GM18861 (cell line): Measurements from ENCODE around the gene LRMDA.

Experiments
- ATAC-seq: cut with Tn5 transposase; IDR thresholded peaks from one replicate; pipeline ENCODE4 v1.9.1; 2021; ENCODE audit not compliant: unreplicated experiment

Gene LRMDA

DNA sequence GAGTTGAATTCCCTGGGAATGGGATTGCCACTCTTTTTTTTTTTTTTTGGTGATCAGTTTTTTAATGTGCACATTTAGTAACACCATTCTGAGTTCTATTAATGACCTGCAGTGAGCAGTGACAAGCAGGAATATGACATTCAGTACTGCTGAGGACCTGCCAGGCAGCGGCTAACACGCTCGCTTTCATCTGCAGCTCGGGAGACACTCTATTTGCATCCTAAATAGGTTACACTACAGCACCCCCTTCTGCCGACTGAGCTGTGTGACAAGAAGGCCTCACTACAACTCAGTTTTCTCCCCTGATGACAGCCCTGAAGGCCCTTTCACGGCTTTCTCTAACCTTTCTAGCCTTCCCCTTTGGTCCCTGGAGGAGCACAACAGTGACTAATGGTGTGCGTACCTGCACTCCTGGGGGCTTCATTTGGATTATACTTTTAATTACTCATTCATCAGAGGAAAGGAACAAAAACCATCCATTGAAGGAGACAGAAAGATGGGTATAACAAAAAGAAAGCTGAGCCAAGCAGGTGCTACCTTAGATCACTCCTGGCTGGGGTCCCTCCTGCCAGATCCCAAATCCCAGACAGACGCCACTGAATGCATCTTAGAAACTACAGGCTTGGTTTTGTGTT is 872.4 kb downstream of the LRMDA start:
- ATAC-seq, result peak; percentile 72

DNA sequence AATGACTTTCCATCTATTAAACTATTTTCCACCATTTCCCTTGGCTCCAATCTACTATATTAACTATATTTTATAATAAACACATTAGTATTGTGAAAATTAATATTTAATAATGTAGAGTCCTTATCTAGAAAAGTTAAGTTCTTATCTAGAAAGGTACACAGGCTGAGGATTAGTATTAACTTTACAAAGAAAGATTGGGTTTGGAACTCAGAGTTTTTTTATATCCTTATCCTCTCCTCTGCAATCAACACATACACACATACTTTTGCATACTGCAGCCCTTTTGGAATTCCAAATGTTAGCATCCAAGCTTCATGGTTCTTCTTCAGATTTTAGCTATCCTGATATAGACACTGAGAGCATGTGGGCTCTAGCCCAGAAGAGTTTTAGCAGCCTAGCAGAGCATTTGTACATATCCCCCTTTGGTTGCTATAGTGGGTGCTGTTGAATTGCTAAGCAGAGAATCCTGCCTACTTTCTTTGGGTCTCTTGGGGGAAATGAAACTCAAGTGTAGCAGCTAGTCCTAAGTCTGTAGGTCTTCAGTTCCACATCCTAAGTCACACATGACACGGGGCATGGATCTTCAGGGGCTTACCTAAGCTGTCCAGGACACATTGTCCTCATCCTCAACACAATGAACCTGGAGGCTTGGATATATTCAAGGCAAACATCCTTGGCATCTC is 874.6 kb downstream of the LRMDA start:
- ATAC-seq, result no peak

DNA sequence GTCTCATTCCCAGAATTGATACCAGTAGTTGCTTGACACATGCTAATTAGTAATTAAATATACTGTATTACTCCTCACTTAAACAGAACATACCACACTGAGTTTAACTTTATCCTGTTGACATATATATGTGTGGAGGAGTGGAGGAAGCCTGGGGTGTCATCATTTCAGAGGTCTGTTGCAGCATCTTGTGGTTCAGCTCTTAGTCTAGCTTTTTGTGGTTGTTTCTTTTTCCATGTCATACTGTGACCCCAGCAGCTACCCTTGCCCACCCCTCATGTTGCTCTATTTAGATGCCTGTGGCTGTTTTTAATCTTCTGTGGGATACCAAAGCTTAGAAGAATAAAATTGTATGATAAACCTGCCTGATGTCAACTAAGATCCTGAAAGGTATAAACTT is 875.4 kb downstream of the LRMDA start:
- no peak for ATAC-seq

DNA sequence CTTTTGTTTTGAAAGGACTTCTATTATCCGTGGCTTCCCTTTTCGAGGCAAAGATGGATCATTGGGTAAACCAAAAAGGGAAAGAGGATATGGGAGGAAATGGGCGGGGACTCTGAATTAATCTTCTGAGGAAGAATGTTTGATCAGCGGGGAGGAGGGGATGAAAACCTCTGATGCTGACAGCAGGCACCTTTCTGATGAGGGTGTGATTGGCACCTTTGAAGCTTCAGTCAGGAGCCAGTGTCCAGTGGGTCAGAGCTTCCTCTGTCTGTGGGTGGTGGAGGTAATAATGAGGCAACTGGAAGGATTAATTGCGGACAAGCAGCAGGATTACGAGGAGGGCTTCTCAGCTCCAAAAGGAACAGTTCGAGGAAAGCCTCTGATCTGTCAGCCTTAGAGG is 877.6 kb downstream of the LRMDA start:
- ATAC-seq, result no peak

DNA sequence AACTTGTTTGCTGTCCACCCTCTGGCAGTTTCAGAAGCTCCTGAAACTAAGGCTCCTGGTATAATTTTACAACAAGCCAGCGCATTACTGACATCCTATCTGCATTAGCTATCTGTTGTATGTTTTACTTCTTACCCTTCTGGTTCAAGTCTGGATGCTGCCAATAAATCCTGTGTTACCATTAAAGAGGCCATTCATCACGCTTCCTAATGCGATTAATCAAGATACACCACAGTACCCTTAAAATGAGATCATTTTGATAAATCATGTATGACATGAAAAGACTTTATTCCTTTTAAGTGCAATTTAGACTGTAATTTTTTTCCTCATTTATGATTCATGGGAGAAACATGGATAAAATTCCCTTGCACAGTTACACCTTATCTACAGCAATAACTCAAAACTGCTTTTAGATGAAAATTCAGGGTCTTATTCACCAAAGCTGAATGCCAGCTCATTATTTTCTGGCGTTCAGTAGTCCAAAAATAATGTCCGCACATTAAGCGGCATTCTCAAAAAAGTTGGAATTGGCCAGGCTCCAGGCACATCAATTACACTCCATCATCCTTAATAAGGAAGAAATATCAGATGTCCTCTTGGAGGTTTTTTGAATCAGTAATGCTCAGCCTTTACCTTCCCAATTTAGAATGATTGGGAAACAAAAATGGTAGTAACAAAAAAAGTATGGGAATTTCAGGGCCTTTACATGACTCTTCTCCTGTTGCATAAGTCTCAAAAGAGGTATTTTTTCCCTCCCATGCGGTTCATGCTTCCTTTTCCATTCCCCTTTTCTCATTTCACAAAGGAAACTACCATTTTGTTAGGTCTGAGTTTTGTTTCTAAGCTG is 878.5 kb downstream of the LRMDA start:
- ATAC-seq, result no peak

- no peak for ATAC-seq
Observed at GRCh38 chr10:76310588-76311080, 879.2 kb downstream of the LRMDA start.

DNA sequence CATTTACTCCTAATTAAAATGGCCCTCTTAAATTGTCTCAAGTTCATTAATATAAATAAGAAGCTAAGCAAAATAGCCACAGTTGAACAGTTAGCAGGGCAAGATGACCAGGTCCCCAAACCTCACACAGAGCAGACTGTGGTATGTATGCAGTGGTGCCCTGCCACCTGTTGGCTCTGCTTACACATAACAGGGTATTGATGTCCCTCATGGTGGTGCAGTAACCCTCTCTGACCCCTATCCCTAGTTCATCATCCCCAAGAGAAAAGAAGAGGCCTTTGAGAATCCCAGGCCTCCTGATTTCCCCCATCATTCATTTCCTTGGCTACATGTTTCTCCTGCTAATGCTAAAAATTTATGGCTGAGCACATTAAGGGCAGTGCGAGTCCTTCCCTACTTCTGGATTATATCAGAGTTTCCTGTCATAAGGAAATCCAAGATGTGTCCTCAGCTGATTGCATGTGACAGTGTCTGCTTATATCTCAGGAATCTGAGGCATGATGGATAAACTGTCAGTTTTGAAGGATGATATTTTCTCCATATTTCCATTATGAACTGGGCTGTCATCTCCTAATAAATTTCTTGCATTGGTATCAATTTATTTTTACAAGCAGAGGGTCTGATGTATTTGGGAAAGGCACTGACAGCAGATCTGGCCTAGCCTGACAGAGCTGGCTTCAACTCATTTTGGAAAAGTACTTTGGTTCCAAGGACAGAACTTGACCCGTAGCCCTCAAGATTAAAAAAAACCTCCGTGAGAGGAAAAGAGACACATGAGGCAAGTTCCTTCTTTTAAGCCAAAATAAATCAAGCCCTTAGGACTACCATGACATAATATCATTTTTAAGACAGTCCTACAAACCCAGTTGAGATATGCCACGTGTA is 880.6 kb downstream of the LRMDA start:
- peak; percentile 79 for ATAC-seq

GRCh38 chr10:76315240-76315639 is 883.8 kb downstream of the LRMDA start:
- ATAC-seq, result no peak

DNA sequence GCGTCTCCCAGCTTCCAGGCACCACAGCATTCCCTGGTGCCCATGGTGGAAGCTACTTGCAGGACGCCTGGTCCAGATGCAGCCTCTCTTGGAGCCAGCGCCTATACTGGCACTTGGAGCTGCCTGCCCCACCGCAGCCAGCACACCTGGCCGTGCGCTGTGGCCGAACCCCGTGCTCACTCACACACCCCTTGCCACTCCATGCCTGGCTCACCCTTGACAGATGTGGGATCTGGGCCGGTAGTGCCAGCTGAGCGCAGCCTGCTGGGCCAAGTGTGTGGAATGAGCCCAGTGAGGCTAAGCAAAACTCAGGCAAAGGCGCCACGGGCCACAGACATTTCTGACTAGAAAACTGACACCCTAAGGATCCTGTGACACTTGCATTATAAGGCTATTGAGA is 884.8 kb downstream of the LRMDA start:
- ATAC-seq, result no peak

GRCh38 chr10:76317078-76317477 is 885.7 kb downstream of the LRMDA start:
- no peak for ATAC-seq

DNA sequence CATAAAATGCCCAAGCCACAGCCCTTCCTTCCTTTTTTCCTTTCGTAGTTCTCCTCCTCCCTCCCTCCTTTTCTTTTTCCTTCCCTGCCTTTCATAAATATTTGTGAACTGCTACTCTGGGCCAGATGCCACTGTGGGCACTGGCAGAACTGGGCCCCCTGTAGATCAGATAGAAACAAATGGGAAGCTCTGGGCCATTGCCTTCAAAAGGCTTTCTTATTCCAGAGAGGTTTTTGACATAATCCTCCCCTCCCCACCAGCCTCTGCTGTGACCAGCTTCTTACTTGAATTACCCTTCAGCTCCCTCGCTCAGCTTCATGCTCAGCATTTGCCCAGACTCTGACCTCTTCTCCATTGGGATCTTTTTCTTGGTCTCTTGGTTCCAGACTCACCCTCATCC is 886.8 kb downstream of the LRMDA start:
- no peak for ATAC-seq

GRCh38 chr10:76319661-76320060 is 888.2 kb downstream of the LRMDA start:
- no peak for ATAC-seq

GRCh38 chr10:76324283-76324682 is 892.9 kb downstream of the LRMDA start:
- ATAC-seq, result no peak

- no peak for ATAC-seq
Observed at GRCh38 chr10:76327441-76327840, 896.0 kb downstream of the LRMDA start.

GRCh38 chr10:76328348-76328747 is 896.9 kb downstream of the LRMDA start:
- ATAC-seq, result no peak

DNA sequence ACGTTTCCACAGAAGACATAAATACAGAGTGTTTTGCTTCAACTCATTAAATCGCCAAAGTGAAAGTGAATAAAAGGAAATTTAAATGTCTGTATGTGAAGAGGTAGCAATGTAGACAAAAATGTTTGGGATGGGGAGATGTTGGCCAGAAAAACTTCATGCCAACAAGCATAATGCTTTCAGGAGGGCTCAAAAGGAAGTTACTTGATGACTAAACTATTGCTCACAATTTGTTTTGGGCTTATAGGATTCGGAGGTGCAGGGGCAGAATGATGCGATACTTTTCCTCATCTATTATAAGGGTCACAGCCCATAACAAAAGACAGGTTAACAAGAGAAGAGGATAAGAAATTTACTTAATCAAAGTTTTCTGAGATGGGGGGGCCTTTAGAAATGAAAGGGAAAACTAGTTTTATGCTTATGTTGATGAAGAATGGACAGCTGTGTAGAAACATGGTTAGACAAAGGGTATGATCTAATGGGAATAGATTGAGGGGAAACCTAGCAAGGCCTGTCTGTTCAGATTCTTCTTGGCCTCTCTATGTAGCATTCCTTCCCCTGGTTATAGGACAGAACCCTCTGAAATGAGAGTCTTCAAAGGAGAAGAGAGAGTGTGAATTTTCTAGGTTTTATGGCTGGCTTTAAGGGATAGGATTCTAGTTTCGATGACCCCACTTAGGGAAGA is 898.6 kb downstream of the LRMDA start:
- ATAC-seq, result no peak

DNA sequence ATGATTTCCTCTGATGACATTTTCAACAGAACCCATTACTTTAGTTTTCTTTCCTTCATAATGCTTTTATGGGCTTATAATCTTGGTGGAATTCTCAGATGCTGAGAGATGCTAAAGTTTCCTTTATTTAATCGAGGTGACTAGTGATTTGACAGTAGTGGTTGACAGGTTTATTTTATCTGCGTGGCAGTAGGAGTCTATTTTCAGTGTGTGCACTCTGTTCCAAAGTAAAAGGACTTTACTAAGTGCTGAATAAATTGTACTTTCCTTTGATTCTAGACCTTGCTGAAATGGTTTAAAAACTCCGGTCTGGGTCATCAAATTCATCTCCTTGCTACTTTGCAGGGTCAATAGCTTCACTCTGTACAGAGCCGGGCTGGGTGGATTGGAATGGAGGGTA is 900.3 kb downstream of the LRMDA start:
- no peak for ATAC-seq

- no peak for ATAC-seq
Observed at GRCh38 chr10:76333326-76333725, 901.9 kb downstream of the LRMDA start.

DNA sequence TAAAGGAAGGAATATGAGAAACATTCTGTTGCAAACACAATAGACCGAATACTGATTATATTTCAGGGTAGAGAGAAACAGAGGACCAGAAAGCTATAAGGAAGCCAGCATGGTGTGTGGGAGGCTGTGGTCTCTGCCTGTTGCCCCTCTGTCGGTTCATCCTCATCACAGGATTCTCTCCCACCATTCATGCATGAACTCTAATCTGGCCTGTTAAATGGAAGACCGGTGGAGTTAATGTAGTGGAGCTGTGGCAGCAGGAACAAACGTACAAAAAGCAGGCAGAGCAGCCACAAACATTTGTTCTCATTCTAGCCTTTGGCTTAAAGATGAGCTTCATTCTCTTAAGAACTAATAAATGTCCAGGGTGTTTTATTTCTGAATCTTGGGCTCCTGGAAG is 902.4 kb downstream of the LRMDA start:
- ATAC-seq, result no peak

GRCh38 chr10:76334255-76334654 is 902.8 kb downstream of the LRMDA start:
- no peak for ATAC-seq
